Measurements from ENCODE around the gene EFCAB12.

DNA sequence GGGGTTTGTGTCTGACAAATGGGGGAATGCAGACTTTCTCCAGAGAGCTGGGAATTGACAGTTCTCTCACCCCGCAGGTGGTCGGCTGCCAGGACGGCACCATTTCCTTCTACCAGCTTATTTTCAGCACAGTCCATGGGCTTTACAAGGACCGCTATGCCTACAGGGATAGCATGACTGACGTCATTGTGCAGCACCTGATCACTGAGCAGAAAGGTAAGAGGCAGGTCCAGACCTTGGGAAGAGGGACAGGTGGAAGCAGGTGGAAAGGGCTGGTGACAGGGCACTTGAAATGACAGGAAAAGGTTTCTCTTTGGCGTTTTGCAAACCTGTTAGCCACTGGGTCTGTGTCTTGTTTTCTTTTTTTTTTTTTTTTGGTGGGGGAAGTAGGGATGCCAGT is 48.1 kb upstream of the EFCAB12 start:
- no peak for TF ChIP-seq EZH2 (IDR thresholded peaks at IDR 0.05; ENCODE audit: insufficient read depth, low read length)
- TF ChIP-seq, protein P1, sequence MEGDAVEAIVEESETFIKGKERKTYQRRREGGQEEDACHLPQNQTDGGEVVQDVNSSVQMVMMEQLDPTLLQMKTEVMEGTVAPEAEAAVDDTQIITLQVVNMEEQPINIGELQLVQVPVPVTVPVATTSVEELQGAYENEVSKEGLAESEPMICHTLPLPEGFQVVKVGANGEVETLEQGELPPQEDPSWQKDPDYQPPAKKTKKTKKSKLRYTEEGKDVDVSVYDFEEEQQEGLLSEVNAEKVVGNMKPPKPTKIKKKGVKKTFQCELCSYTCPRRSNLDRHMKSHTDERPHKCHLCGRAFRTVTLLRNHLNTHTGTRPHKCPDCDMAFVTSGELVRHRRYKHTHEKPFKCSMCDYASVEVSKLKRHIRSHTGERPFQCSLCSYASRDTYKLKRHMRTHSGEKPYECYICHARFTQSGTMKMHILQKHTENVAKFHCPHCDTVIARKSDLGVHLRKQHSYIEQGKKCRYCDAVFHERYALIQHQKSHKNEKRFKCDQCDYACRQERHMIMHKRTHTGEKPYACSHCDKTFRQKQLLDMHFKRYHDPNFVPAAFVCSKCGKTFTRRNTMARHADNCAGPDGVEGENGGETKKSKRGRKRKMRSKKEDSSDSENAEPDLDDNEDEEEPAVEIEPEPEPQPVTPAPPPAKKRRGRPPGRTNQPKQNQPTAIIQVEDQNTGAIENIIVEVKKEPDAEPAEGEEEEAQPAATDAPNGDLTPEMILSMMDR (IDR thresholded peaks at IDR 0.05; ENCODE audit: insufficient read depth, low read depth, low read length), result no peak

All from astrocyte (in vitro differentiated cells and primary cell).